GM23338 (cell line): ENCODE measurements around the gene CYSTM1. TPM values are rescaled to one million over a fixed set of nuclear protein-coding genes. Genes with fewer than 3 reads are reported as not detected.

ENCODE experiments used
- ATAC-seq: fragments of 200-7000 bp; cut with Tn5 transposase; 3 replicates; pipeline ENCODE4 v1.9.1; 2020
- DNase-seq: peaks from one replicate; pipeline ENCODE4 v3.0.0-alpha.2; 2015; ENCODE audit warnings: low spot score
- H2AFZ ChIP-seq: fragments of 200-600 bp; sonication (generic); 2 replicates; pipeline ENCODE4 v1.8.0; 2016; ENCODE audit warnings: antibody characterized with exemption, mild to moderate bottlenecking, moderate library complexity
- H3F3A ChIP-seq: fragments of 200-600 bp; sonication (generic); replicated peaks from 2 replicates; pipeline ENCODE4 v1.8.0; 2017; ENCODE audit warnings: antibody characterized with exemption, mixed run types, low read depth
- H3K27ac ChIP-seq: fragments of 200-600 bp; sonication (generic); 2 replicates; pipeline ENCODE4 v1.6.1; 2016; ENCODE audit warnings: low read depth
- H3K27me3 ChIP-seq: fragments of 200-600 bp; sonication (generic); 2 replicates; pipeline ENCODE4 v1.8.0; 2016; ENCODE audit warnings: mild to moderate bottlenecking, mixed run types, moderate library complexity; ENCODE audit not compliant: insufficient read depth
- H3K36me3 ChIP-seq: fragments of 200-600 bp; sonication (generic); 2 replicates; pipeline ENCODE4 v1.8.0; 2016; ENCODE audit warnings: mild to moderate bottlenecking; ENCODE audit not compliant: insufficient read depth
- H3K4me1 ChIP-seq: fragments of 200-600 bp; sonication (generic); 2 replicates; pipeline ENCODE4 v1.8.0; 2016; ENCODE audit warnings: mild to moderate bottlenecking, moderate library complexity; ENCODE audit not compliant: insufficient read depth
- H3K4me2 ChIP-seq: fragments of 200-600 bp; sonication (generic); 2 replicates; pipeline ENCODE4 v1.7.1; 2017; ENCODE audit warnings: mixed run types
- H3K4me3 ChIP-seq: fragments of 200-600 bp; sonication (generic); 2 replicates; pipeline ENCODE4 v1.6.1; 2016; ENCODE audit warnings: mixed run types
- H3K79me2 ChIP-seq: fragments of 200-600 bp; sonication (generic); replicated peaks from 2 replicates; pipeline ENCODE4 v1.8.0; 2017; ENCODE audit warnings: mild to moderate bottlenecking; ENCODE audit not compliant: insufficient read depth
- H3K9me2 ChIP-seq: fragments of 200-600 bp; sonication (generic); 2 replicates; pipeline ENCODE4 v1.8.0; 2017; ENCODE audit not compliant: insufficient read depth
- H4K20me1 ChIP-seq: fragments of 200-600 bp; sonication (generic); replicated peaks from 2 replicates; pipeline ENCODE4 v1.8.0; 2017; ENCODE audit warnings: mild to moderate bottlenecking; ENCODE audit not compliant: insufficient read depth
- H3K27ac Mint-ChIP-seq: 2 replicates; pipeline ENCODE4 v1.8.0; 2020; ENCODE audit warnings: inconsistent platforms, mild to moderate bottlenecking, moderate library complexity, mixed read lengths
- H3K27me3 Mint-ChIP-seq: 3 replicates; pipeline ENCODE4 v1.8.0; 2022; ENCODE audit warnings: low read depth, mild to moderate bottlenecking, moderate library complexity, mixed read lengths, inconsistent platforms; ENCODE audit not compliant: insufficient read depth, poor library complexity
- H3K36me3 Mint-ChIP-seq: 3 replicates; pipeline ENCODE4 v1.8.0; 2021; ENCODE audit warnings: low read depth, mild to moderate bottlenecking, inconsistent platforms, moderate library complexity, mixed read lengths
- H3K4me1 Mint-ChIP-seq: 3 replicates; pipeline ENCODE4 v1.8.0; 2020; ENCODE audit warnings: mild to moderate bottlenecking, inconsistent platforms, mixed read lengths
- H3K4me3 Mint-ChIP-seq: 3 replicates; pipeline ENCODE4 v1.8.0; 2021; ENCODE audit warnings: moderate library complexity, mild to moderate bottlenecking, inconsistent platforms, mixed read lengths
- H3K9me3 Mint-ChIP-seq: 3 replicates; pipeline ENCODE4 v1.8.0; 2020; ENCODE audit warnings: moderate library complexity, mild to moderate bottlenecking, inconsistent platforms, mixed read lengths
- CREB1 ChIP-seq: fragments of 250-450 bp; sonication (Bioruptor Pico); IDR thresholded peaks from 2 replicates; pipeline ENCODE4 v1.5.0; 2020; ENCODE audit warnings: low read depth, mild to moderate bottlenecking, moderate library complexity
- EZH2 ChIP-seq: fragments of 200-600 bp; sonication (generic); IDR thresholded peaks from one replicate; pipeline ENCODE4 v1.8.0; 2017; ENCODE audit warnings: antibody characterized with exemption, mild to moderate bottlenecking, low read depth; ENCODE audit not compliant: unreplicated experiment
- EZH2phosphoT487 ChIP-seq: fragments of 200-600 bp; sonication (generic); IDR thresholded peaks from one replicate; pipeline ENCODE4 v1.8.1; 2018; ENCODE audit warnings: antibody characterized with exemption; ENCODE audit not compliant: unreplicated experiment
- JUNB ChIP-seq: IDR thresholded peaks from one replicate; pipeline ENCODE4 v1.6.1; 2016; ENCODE audit warnings: antibody characterized with exemption; ENCODE audit not compliant: unreplicated experiment
- NANOG ChIP-seq: IDR thresholded peaks from 2 replicates; pipeline ENCODE4 v1.6.1; 2016; ENCODE audit warnings: antibody characterized with exemption, borderline replicate concordance
- POLR2AphosphoS5 ChIP-seq: IDR thresholded peaks from 2 replicates; pipeline ENCODE4 v1.6.1; 2016; ENCODE audit warnings: antibody characterized with exemption, low read depth
- STAT1 ChIP-seq: IDR thresholded peaks from one replicate; pipeline ENCODE4 v1.6.1; 2016; ENCODE audit warnings: antibody characterized with exemption; ENCODE audit not compliant: unreplicated experiment
- ZNF114 ChIP-seq: fragments of 250-450 bp; sonication (Bioruptor Pico); IDR thresholded peaks from 2 replicates; pipeline ENCODE4 v1.5.0; 2020; ENCODE audit warnings: mild to moderate bottlenecking, moderate library complexity
- ZNF331 ChIP-seq: fragments of 250-450 bp; sonication (Bioruptor Pico); IDR thresholded peaks from 2 replicates; pipeline ENCODE4 v1.5.0; 2020; ENCODE audit warnings: low read depth, mild to moderate bottlenecking, moderate library complexity
- polyA plus RNA-seq: library from polyadenylated mRNA; unstranded; fragments of >200 nt; fragmentation: Nextera tagmentation; extraction: Ambion mirVana; gene quantifications from 2 replicates; pipeline ENCODE4 v1.2.1, GENCODE V29; 2016
- total RNA-seq: library from RNA; depleted of rRNA; stranded (reverse); fragments of >200 nt; shearing (Covaris generic); gene quantifications from 2 replicates; pipeline ENCODE4 v1.2.3, GENCODE V29; 2014
- TF ChIP-seq, protein P1 (sequence below): fragments of 250-450 bp; sonication (Bioruptor Pico); IDR thresholded peaks from 2 replicates; pipeline ENCODE4 v1.5.0; 2020; ENCODE audit warnings: mild to moderate bottlenecking, moderate library complexity
- TF ChIP-seq, protein P2 (sequence below), 2 experiments: fragments of 200-600 bp in 1 of 2; sonication (generic) in 1 of 2; conservative IDR thresholded peaks; 2 replicates each; pipeline versions ENCODE4 v1.5.1 to v1.6.1; 2016 to 2017; ENCODE audit warnings: antibody characterized with exemption in 2 of 2, low read depth in 2 of 2, mild to moderate bottlenecking in 2 of 2, moderate library complexity in 1 of 2
- TF ChIP-seq, protein P3 (sequence below): IDR thresholded peaks from one replicate; pipeline ENCODE4 v1.6.1; 2018; ENCODE audit warnings: antibody characterized with exemption; ENCODE audit not compliant: unreplicated experiment
- TF ChIP-seq, protein P4 (sequence below): IDR thresholded peaks from 2 replicates; pipeline ENCODE4 v1.6.1; 2016; ENCODE audit warnings: antibody characterized with exemption

Gene CYSTM1
- total and polyA plus RNA-seq, 2 experiments from 2014 or later: 14.4 to 46.0 TPM

DNA sequence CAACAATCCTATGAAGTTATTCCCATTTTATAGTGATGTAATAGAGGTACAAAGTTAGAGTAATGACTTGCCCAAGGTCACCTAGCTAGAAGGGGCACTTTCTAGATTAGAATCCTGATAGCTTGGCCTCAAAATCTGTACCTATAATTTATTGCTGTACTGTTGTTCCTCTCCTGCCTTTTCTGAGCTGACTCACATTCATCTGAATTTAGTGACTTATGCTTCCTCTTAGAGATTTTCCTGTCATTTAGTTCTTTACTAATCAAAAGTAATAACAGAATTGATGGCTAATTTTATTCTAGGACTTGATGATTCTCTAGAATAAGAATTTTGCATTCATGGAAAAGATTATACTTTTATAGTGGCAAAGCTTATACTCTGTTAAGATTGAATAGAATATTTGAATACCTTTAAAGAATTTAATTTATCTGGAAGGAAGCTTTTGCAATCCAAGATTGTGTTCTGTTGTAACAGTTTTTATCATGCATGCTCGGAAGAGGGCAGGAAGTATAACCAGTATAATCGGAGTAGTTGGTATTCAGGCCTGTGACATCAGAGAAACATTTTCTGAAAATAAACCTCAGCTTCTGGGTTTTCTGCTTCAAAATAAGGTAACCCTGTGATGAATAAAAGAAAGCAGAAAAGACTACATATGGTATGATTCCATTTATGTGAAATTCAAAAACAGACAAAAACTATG lies 21.3 kb downstream of the CYSTM1 start:
- H3K9me3 Mint-ChIP-seq: no peaks in the 10 kb centered on the region
- TF ChIP-seq EZH2: no peak
- TF ChIP-seq, protein P1, sequence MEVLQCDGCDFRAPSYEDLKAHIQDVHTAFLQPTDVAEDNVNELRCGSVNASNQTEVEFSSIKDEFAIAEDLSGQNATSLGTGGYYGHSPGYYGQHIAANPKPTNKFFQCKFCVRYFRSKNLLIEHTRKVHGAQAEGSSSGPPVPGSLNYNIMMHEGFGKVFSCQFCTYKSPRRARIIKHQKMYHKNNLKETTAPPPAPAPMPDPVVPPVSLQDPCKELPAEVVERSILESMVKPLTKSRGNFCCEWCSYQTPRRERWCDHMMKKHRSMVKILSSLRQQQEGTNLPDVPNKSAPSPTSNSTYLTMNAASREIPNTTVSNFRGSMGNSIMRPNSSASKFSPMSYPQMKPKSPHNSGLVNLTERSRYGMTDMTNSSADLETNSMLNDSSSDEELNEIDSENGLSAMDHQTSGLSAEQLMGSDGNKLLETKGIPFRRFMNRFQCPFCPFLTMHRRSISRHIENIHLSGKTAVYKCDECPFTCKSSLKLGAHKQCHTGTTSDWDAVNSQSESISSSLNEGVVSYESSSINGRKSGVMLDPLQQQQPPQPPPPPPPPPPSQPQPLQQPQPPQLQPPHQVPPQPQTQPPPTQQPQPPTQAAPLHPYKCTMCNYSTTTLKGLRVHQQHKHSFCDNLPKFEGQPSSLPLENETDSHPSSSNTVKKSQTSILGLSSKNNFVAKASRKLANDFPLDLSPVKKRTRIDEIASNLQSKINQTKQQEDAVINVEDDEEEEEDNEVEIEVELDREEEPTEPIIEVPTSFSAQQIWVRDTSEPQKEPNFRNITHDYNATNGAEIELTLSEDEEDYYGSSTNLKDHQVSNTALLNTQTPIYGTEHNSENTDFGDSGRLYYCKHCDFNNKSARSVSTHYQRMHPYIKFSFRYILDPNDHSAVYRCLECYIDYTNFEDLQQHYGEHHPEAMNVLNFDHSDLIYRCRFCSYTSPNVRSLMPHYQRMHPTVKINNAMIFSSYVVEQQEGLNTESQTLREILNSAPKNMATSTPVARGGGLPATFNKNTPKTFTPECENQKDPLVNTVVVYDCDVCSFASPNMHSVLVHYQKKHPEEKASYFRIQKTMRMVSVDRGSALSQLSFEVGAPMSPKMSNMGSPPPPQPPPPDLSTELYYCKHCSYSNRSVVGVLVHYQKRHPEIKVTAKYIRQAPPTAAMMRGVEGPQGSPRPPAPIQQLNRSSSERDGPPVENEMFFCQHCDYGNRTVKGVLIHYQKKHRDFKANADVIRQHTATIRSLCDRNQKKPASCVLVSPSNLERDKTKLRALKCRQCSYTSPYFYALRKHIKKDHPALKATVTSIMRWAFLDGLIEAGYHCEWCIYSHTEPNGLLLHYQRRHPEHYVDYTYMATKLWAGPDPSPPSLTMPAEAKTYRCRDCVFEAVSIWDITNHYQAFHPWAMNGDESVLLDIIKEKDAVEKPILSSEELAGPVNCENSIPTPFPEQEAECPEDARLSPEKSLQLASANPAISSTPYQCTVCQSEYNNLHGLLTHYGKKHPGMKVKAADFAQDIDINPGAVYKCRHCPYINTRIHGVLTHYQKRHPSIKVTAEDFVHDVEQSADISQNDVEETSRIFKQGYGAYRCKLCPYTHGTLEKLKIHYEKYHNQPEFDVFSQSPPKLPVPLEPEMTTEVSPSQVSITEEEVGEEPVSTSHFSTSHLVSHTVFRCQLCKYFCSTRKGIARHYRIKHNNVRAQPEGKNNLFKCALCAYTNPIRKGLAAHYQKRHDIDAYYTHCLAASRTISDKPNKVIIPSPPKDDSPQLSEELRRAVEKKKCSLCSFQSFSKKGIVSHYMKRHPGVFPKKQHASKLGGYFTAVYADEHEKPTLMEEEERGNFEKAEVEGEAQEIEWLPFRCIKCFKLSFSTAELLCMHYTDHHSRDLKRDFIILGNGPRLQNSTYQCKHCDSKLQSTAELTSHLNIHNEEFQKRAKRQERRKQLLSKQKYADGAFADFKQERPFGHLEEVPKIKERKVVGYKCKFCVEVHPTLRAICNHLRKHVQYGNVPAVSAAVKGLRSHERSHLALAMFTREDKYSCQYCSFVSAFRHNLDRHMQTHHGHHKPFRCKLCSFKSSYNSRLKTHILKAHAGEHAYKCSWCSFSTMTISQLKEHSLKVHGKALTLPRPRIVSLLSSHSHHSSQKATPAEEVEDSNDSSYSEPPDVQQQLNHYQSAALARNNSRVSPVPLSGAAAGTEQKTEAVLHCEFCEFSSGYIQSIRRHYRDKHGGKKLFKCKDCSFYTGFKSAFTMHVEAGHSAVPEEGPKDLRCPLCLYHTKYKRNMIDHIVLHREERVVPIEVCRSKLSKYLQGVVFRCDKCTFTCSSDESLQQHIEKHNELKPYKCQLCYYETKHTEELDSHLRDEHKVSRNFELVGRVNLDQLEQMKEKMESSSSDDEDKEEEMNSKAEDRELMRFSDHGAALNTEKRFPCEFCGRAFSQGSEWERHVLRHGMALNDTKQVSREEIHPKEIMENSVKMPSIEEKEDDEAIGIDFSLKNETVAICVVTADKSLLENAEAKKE (CRISPR knock-in tag): no peak
- TF ChIP-seq, protein P2, sequence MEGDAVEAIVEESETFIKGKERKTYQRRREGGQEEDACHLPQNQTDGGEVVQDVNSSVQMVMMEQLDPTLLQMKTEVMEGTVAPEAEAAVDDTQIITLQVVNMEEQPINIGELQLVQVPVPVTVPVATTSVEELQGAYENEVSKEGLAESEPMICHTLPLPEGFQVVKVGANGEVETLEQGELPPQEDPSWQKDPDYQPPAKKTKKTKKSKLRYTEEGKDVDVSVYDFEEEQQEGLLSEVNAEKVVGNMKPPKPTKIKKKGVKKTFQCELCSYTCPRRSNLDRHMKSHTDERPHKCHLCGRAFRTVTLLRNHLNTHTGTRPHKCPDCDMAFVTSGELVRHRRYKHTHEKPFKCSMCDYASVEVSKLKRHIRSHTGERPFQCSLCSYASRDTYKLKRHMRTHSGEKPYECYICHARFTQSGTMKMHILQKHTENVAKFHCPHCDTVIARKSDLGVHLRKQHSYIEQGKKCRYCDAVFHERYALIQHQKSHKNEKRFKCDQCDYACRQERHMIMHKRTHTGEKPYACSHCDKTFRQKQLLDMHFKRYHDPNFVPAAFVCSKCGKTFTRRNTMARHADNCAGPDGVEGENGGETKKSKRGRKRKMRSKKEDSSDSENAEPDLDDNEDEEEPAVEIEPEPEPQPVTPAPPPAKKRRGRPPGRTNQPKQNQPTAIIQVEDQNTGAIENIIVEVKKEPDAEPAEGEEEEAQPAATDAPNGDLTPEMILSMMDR (conservative IDR thresholded peaks at IDR 0.05; ENCODE audit: low read depth in 2 of 2): no peak
- TF ChIP-seq, protein P3, sequence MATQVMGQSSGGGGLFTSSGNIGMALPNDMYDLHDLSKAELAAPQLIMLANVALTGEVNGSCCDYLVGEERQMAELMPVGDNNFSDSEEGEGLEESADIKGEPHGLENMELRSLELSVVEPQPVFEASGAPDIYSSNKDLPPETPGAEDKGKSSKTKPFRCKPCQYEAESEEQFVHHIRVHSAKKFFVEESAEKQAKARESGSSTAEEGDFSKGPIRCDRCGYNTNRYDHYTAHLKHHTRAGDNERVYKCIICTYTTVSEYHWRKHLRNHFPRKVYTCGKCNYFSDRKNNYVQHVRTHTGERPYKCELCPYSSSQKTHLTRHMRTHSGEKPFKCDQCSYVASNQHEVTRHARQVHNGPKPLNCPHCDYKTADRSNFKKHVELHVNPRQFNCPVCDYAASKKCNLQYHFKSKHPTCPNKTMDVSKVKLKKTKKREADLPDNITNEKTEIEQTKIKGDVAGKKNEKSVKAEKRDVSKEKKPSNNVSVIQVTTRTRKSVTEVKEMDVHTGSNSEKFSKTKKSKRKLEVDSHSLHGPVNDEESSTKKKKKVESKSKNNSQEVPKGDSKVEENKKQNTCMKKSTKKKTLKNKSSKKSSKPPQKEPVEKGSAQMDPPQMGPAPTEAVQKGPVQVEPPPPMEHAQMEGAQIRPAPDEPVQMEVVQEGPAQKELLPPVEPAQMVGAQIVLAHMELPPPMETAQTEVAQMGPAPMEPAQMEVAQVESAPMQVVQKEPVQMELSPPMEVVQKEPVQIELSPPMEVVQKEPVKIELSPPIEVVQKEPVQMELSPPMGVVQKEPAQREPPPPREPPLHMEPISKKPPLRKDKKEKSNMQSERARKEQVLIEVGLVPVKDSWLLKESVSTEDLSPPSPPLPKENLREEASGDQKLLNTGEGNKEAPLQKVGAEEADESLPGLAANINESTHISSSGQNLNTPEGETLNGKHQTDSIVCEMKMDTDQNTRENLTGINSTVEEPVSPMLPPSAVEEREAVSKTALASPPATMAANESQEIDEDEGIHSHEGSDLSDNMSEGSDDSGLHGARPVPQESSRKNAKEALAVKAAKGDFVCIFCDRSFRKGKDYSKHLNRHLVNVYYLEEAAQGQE: no peak
- no peak for TF ChIP-seq CREB1 (CRISPR knock-in tag)
- TF ChIP-seq STAT1: no peak
- TF ChIP-seq, protein P4, sequence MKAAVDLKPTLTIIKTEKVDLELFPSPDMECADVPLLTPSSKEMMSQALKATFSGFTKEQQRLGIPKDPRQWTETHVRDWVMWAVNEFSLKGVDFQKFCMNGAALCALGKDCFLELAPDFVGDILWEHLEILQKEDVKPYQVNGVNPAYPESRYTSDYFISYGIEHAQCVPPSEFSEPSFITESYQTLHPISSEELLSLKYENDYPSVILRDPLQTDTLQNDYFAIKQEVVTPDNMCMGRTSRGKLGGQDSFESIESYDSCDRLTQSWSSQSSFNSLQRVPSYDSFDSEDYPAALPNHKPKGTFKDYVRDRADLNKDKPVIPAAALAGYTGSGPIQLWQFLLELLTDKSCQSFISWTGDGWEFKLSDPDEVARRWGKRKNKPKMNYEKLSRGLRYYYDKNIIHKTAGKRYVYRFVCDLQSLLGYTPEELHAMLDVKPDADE: no peak
- no peak for TF ChIP-seq POLR2AphosphoS5
- no peak for TF ChIP-seq ZNF114
- TF ChIP-seq JUNB: no peak
- TF ChIP-seq NANOG: no peak
- no peak for TF ChIP-seq EZH2phosphoT487
- no peak for TF ChIP-seq ZNF331 (CRISPR knock-in tag)
- H3K4me3 Mint-ChIP-seq: no peak overlapping the region
- no peaks in the 10 kb centered on the region for H3K27me3 Mint-ChIP-seq
- no peak for DNase-seq
- Histone ChIP-seq H3K36me3 (no peaks in the 10 kb centered on the region), H3K79me2 (no peaks in the 10 kb centered on the region), H3K27me3 (no peaks in the 10 kb centered on the region), H3K4me3 (no peak overlapping the region), H3K4me2 (no peak overlapping the region), H3K27ac (no peak overlapping the region), H4K20me1 (no peaks in the 10 kb centered on the region; the same call in 1 of the 2 replicates), H3F3A (no peaks in the 10 kb centered on the region), H3K4me1 (peaks cover 13% of the 10 kb centered on the region), H3K9me2 (no peaks in the 10 kb centered on the region), H2AFZ (no peak overlapping the region)
- H3K4me1 Mint-ChIP-seq: peaks cover 16% of the 10 kb centered on the region
- ATAC-seq: no peak
- H3K36me3 Mint-ChIP-seq: no peaks in the 10 kb centered on the region
- H3K27ac Mint-ChIP-seq: no peak overlapping the region
